NCI-H446 treated with DMSO at 0.1 percent for 48 hours (cell line): ENCODE measurements around the gene KRT74.
"Not testable (repeated sequence)": the region's sequence is repeated elsewhere in the genome, so short reads cannot be mapped to it uniquely, and the experiment has no call there.

ENCODE experiments used
- DNase-seq: peaks from one replicate; lab custom pipeline; 2025; lab: John Stamatoyannopoulos, UW

KRT74 gene

GRCh38 chr12:52602552-52602951 is 28.9 kb upstream of the KRT74 start:
- DNase-seq = no peak

GRCh38 chr12:52601671-52602070 is 28.0 kb upstream of the KRT74 start:
- DNase-seq = no peak

- no peak for DNase-seq
These were observed 27.4 kb upstream of the KRT74 start, which contains the start of gene KRT72 for GRCh38 chr12:52600941-52601481. TSS of gene KRT72 (minus strand) at chr12:52601463. CDS start at chr12:52601452, 11 bp downstream.

- no peak for DNase-seq
These were observed 26.8 kb upstream of the KRT74 start for GRCh38 chr12:52600475-52600874.

- DNase-seq = no peak
These were observed 26.4 kb upstream of the KRT74 start for GRCh38 chr12:52600071-52600470.

GRCh38 chr12:52598966-52599365 is 25.3 kb upstream of the KRT74 start:
- no peak for DNase-seq

GRCh38 chr12:52594237-52594636 is 20.6 kb upstream of the KRT74 start:
- DNase-seq = not testable (repeated sequence)

GRCh38 chr12:52591521-52591920 is 17.9 kb upstream of the KRT74 start:
- DNase-seq = no peak

GRCh38 chr12:52590021-52590420 is 16.4 kb upstream of the KRT74 start:
- no peak for DNase-seq

GRCh38 chr12:52587563-52587962 is 13.9 kb upstream of the KRT74 start:
- no peak for DNase-seq

GRCh38 chr12:52585946-52586345 is 12.3 kb upstream of the KRT74 start:
- no peak for DNase-seq

- DNase-seq = no peak
These were observed 11.4 kb upstream of the KRT74 start for GRCh38 chr12:52585066-52585465.

GRCh38 chr12:52584156-52584682 is 10.6 kb upstream of the KRT74 start:
- DNase-seq = no peak

GRCh38 chr12:52582971-52583456 is 9.4 kb upstream of the KRT74 start:
- DNase-seq = no peak

GRCh38 chr12:52582486-52582885 is 8.8 kb upstream of the KRT74 start:
- no peak for DNase-seq

- no peak for DNase-seq
These were observed 7.8 kb upstream of the KRT74 start for GRCh38 chr12:52581481-52581880.

- DNase-seq = no peak
These were observed 7.4 kb upstream of the KRT74 start for GRCh38 chr12:52581066-52581465.

GRCh38 chr12:52580496-52580895 is 6.9 kb upstream of the KRT74 start:
- DNase-seq = no peak

- DNase-seq = no peak
These were observed 6.1 kb upstream of the KRT74 start for GRCh38 chr12:52579468-52580465.

- no peak for DNase-seq
These were observed 4.8 kb upstream of the KRT74 start for GRCh38 chr12:52578469-52578868.

GRCh38 chr12:52577316-52577715 is 3.7 kb upstream of the KRT74 start:
- DNase-seq = no peak

GRCh38 chr12:52575948-52576347 is 2.3 kb upstream of the KRT74 start:
- no peak for DNase-seq

- DNase-seq = no peak
These were observed 1.6 kb upstream of the KRT74 start for GRCh38 chr12:52575256-52575655.
